ENCODE measurements around the gene GTF3C4.

Gene GTF3C4

GRCh38 chr9:132694144-132694543 lies 23.9 kb downstream of the GTF3C4 start:
- no peak overlapping the region for H3K27ac ChIP-seq (ENCODE audit: low read depth, low read length)
- H3K4me3 ChIP-seq (ENCODE audit: insufficient read depth, low read length, poor library complexity, severe bottlenecking), result no peak overlapping the region
- no peak overlapping the region for H3K4me2 ChIP-seq (ENCODE audit: low read depth, low read length, poor library complexity, severe bottlenecking)
- no peak overlapping the region for H2AFZ ChIP-seq (ENCODE audit: low read depth, low read length, severe bottlenecking)
- H3K9me3 ChIP-seq (ENCODE audit: insufficient read depth, low read length), result peaks cover 27% of the 10 kb centered on the region
- no peak overlapping the region for H3K9ac ChIP-seq (ENCODE audit: low read length)
- no peaks in the 10 kb centered on the region for H3K27me3 ChIP-seq (ENCODE audit: low read length)
- no peaks in the 10 kb centered on the region for H3K9me2 ChIP-seq (replicated peaks; ENCODE audit: insufficient read depth, low read length)
- H3F3A ChIP-seq (ENCODE audit: insufficient read depth), result no peaks in the 10 kb centered on the region
- peaks cover 2% of the 10 kb centered on the region for H3K36me3 ChIP-seq (ENCODE audit: low read length)
- TF ChIP-seq, protein P1, sequence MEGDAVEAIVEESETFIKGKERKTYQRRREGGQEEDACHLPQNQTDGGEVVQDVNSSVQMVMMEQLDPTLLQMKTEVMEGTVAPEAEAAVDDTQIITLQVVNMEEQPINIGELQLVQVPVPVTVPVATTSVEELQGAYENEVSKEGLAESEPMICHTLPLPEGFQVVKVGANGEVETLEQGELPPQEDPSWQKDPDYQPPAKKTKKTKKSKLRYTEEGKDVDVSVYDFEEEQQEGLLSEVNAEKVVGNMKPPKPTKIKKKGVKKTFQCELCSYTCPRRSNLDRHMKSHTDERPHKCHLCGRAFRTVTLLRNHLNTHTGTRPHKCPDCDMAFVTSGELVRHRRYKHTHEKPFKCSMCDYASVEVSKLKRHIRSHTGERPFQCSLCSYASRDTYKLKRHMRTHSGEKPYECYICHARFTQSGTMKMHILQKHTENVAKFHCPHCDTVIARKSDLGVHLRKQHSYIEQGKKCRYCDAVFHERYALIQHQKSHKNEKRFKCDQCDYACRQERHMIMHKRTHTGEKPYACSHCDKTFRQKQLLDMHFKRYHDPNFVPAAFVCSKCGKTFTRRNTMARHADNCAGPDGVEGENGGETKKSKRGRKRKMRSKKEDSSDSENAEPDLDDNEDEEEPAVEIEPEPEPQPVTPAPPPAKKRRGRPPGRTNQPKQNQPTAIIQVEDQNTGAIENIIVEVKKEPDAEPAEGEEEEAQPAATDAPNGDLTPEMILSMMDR (IDR thresholded peaks at IDR 0.05; ENCODE audit: insufficient read depth, low read length, poor library complexity, severe bottlenecking), result no peak
- TF ChIP-seq EZH2phosphoT487 (conservative IDR thresholded peaks at IDR 0.05; ENCODE audit: low read length), result no peak
- H3K79me2 ChIP-seq (ENCODE audit: insufficient read depth, low read length), result no peaks in the 10 kb centered on the region
- no peaks in the 10 kb centered on the region for H4K20me1 ChIP-seq (ENCODE audit: low read depth, low read length)

DNA sequence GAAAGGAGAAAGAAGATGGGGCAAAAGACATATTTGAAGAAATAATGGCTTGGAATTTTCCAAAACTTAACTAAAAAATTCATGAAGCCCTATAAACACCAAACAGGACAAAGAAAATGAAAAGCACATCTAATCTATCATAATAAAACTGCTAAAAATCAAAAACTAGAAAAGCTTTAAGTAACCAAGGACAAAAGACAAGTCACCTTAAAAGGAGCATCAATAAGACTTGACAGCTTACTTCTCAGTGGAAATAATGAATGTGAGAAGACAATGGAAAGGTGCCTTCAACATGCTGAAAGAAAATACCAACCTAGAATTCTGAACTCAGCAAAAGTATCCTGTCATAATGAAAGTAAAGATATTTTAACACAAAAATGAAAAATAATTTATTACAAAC lies 27.0 kb downstream of the GTF3C4 start:
- H4K20me1 ChIP-seq (ENCODE audit: low read depth, low read length), result no peaks in the 10 kb centered on the region
- H3K4me2 ChIP-seq (ENCODE audit: low read depth, low read length, poor library complexity, severe bottlenecking), result no peak overlapping the region
- no peak overlapping the region for H2AFZ ChIP-seq (ENCODE audit: low read depth, low read length, severe bottlenecking)
- H3K27me3 ChIP-seq (ENCODE audit: low read length), result no peaks in the 10 kb centered on the region
- no peaks in the 10 kb centered on the region for H3K79me2 ChIP-seq (ENCODE audit: insufficient read depth, low read length)
- H3K9me2 ChIP-seq (replicated peaks; ENCODE audit: insufficient read depth, low read length), result no peaks in the 10 kb centered on the region
- TF ChIP-seq, protein P1 (IDR thresholded peaks at IDR 0.05; ENCODE audit: insufficient read depth, low read length, poor library complexity, severe bottlenecking), result no peak
- TF ChIP-seq EZH2phosphoT487 (conservative IDR thresholded peaks at IDR 0.05; ENCODE audit: low read length), result no peak
- H3K9me3 ChIP-seq (ENCODE audit: insufficient read depth, low read length), result peaks cover 27% of the 10 kb centered on the region
- H3K27ac ChIP-seq (ENCODE audit: low read depth, low read length), result no peak overlapping the region
- no peaks in the 10 kb centered on the region for H3F3A ChIP-seq (ENCODE audit: insufficient read depth)
- no peak overlapping the region for H3K4me3 ChIP-seq (ENCODE audit: insufficient read depth, low read length, poor library complexity, severe bottlenecking)
- H3K9ac ChIP-seq (ENCODE audit: low read length), result no peak overlapping the region
- no peaks in the 10 kb centered on the region; the same call in 1 of the 2 replicates for H3K36me3 ChIP-seq (ENCODE audit: low read length)

- Histone ChIP-seq H3F3A (ENCODE audit: insufficient read depth) (no peaks in the 10 kb centered on the region), H3K9me3 (ENCODE audit: insufficient read depth, low read length) (peaks cover 27% of the 10 kb centered on the region), H3K27ac (ENCODE audit: low read depth, low read length) (no peak overlapping the region), H2AFZ (ENCODE audit: low read depth, low read length, severe bottlenecking) (no peak overlapping the region), H3K36me3 (ENCODE audit: low read length) (no peaks in the 10 kb centered on the region; the same call in 1 of the 2 replicates), H3K4me2 (ENCODE audit: low read depth, low read length, poor library complexity, severe bottlenecking) (no peak overlapping the region), H3K9ac (ENCODE audit: low read length) (no peak overlapping the region), H3K4me3 (ENCODE audit: insufficient read depth, low read length, poor library complexity, severe bottlenecking) (no peak overlapping the region), H3K27me3 (ENCODE audit: low read length) (no peaks in the 10 kb centered on the region), H3K79me2 (ENCODE audit: insufficient read depth, low read length) (no peaks in the 10 kb centered on the region), H4K20me1 (ENCODE audit: low read depth, low read length) (no peaks in the 10 kb centered on the region), H3K9me2 (replicated peaks; ENCODE audit: insufficient read depth, low read length) (no peaks in the 10 kb centered on the region)
- TF ChIP-seq, protein P1 (IDR thresholded peaks at IDR 0.05; ENCODE audit: insufficient read depth, low read length, poor library complexity, severe bottlenecking), result no peak
- no peak for TF ChIP-seq EZH2phosphoT487 (conservative IDR thresholded peaks at IDR 0.05; ENCODE audit: low read length)
Measured at GRCh38 chr9:132698989-132699388, 28.7 kb downstream of the GTF3C4 start.

Data from SU-DHL-6 (cell line).